Activated CD4-positive, alpha-beta T cell treated with anti-CD3 and anti-CD28 coated beads, Interleukin-2, Interleukin-6, amounts not matched to agents 100 ng/mL and 50 ng/mL, durations not matched to agents 16 hours and 8 hours (primary cell): ENCODE data around the gene PPIL1.
"Not testable (repeated sequence)": the region's sequence is repeated elsewhere in the genome, so short reads cannot be mapped to it uniquely, and the experiment has no call there.

ENCODE experiments used
- DNase-seq: peaks from one replicate; pipeline ENCODE4 v3.0.0-alpha.2; 2020

The PPIL1 gene

GRCh38 chr6:36813047-36813446 is 61.6 kb downstream of the PPIL1 start:
- not testable (repeated sequence) for DNase-seq

- no peak for DNase-seq
These were observed 64.4 kb downstream of the PPIL1 start for GRCh38 chr6:36809941-36810803.

- DNase-seq = no peak
These were observed 65.4 kb downstream of the PPIL1 start for GRCh38 chr6:36809156-36809555.

GRCh38 chr6:36808634-36809033 is 66.0 kb downstream of the PPIL1 start:
- DNase-seq = no peak

GRCh38 chr6:36807750-36808149 is 66.9 kb downstream of the PPIL1 start:
- no peak for DNase-seq

GRCh38 chr6:36807143-36807542 is 67.5 kb downstream of the PPIL1 start:
- no peak for DNase-seq

- DNase-seq = no peak
These were observed 68.7 kb downstream of the PPIL1 start for GRCh38 chr6:36805917-36806316.

GRCh38 chr6:36805096-36805797 is 69.4 kb downstream of the PPIL1 start:
- no peak for DNase-seq
